Adipocyte (in vitro differentiated cells): ENCODE measurements around the gene FAM13B.

Source experiments
- DNase-seq: peaks from one replicate; pipeline ENCODE4 v3.0.0-alpha.2; 2015; ENCODE audit warnings: low read depth
- H3K27me3 ChIP-seq: replicated peaks from 2 replicates; pipeline ENCODE4 v1.7.0; 2013; ENCODE audit warnings: mild to moderate bottlenecking, low read length, moderate library complexity; ENCODE audit not compliant: control insufficient read depth, insufficient read depth
- H3K36me3 ChIP-seq: 2 replicates; pipeline ENCODE4 v1.7.0; 2013; ENCODE audit warnings: low read length, mild to moderate bottlenecking, moderate library complexity; ENCODE audit not compliant: control insufficient read depth, insufficient read depth, severe bottlenecking
- H3K4me1 ChIP-seq: 2 replicates; pipeline ENCODE4 v1.7.0; 2013; ENCODE audit warnings: mild to moderate bottlenecking, low read length, moderate library complexity; ENCODE audit not compliant: control insufficient read depth, insufficient read depth
- H3K4me3 ChIP-seq: 2 replicates; pipeline ENCODE4 v1.7.0; 2013; ENCODE audit warnings: mild to moderate bottlenecking, low read length, moderate library complexity
- H3K9ac ChIP-seq: 2 replicates; pipeline ENCODE4 v1.7.0; 2013; ENCODE audit warnings: mild to moderate bottlenecking, low read length, moderate library complexity
- H3K9me3 ChIP-seq: 2 replicates; pipeline ENCODE4 v1.7.0; 2013; ENCODE audit warnings: mild to moderate bottlenecking, low read length, moderate library complexity; ENCODE audit not compliant: control insufficient read depth

The FAM13B gene

DNA sequence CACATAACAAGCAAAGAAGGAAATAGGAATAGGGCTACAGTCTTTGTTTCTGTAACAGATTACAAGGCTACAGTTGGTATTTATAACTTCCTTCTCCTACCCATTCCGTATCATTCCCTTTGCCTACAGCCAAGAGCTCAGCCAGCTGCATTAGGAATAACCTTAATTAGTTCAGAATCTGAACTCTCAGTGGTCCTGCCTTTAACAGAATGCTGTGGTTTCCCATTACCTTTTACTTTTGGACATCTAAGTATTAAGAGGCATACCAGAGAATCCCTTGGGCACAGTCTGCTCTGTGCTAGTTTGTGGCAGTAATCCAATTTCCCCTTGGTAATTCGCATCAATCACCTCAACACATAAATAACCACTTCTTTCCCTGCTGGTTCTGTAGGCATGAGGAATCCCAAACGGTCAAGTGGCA, 99.4 kb downstream of the FAM13B start:
- H3K9ac ChIP-seq = no peak overlapping the region
- peak; percentile 14 for DNase-seq
- H3K36me3 ChIP-seq = peaks cover 25% of the 10 kb centered on the region
- H3K4me1 ChIP-seq = peaks cover 13% of the 10 kb centered on the region
- no peaks in the 10 kb centered on the region for H3K9me3 ChIP-seq
- no peak overlapping the region for H3K4me3 ChIP-seq
- no peaks in the 10 kb centered on the region for H3K27me3 ChIP-seq

DNA sequence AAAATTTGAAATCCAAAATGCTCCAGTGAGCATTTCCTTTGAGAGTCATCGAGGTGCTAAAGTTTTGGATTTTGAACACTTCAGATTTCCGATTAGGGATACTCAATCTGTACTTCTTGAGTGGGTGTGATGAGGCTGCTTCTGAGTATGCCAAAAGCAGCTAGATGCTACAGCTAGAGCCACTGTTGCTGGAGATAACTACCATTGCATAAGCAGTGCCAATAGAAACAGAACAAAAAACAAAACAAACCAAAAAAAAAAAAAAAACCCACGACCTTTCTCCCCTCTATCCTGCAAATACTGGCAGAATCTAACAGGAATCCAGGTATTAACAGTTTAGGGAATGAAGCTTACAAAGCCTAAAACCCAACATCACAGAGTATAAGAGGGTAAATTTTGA, 100.1 kb downstream of the FAM13B start:
- Histone ChIP-seq H3K27me3 (no peaks in the 10 kb centered on the region), H3K36me3 (peaks cover 25% of the 10 kb centered on the region), H3K4me3 (no peak overlapping the region), H3K9me3 (no peaks in the 10 kb centered on the region), H3K4me1 (peaks cover 13% of the 10 kb centered on the region), H3K9ac (no peak overlapping the region)
- DNase-seq = no peak

DNA sequence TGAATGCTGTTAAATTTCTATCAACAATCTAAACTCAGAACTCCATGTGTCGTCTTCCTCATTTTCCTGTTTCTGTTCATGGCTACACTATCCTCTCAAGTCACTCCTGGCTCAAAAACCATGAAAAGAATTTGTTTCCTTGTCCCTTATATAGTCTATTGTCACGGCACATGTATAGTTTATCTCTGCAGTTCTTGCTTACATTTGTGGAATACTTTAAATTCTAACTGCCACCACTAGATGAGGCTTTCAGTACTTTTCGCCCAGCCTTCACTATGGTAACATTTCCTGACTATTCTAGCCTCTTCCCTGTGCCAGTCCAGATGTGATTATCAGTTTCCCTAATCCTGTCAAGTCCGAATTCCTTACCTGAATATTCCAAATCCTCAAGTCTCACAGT, 109.0 kb downstream of the FAM13B start:
- Histone ChIP-seq H3K9me3 (no peaks in the 10 kb centered on the region), H3K4me1 (peaks cover 8% of the 10 kb centered on the region), H3K4me3 (no peak overlapping the region), H3K9ac (no peak overlapping the region), H3K27me3 (no peaks in the 10 kb centered on the region), H3K36me3 (peaks cover 19% of the 10 kb centered on the region)
- peak; percentile 42 for DNase-seq

DNA sequence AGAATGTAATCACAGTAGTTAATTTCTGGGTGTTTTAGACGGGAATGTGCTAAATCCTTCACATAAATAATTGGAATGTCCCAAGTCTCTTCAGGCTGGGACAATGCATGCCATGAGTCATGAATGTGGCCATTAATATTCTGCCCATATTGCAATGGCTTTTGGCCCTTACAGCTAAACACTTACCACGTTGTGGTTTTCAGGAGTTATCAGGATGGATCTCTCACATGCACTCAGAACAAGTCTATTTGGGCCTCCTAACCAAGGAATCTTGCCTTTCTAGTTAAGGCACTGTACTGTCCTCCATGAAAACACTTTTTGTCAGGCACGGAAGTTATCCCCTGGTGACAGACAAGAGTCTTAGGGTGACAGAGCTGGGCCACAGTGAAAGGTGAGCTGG, 110.9 kb downstream of the FAM13B start:
- H3K36me3 ChIP-seq = peaks cover 3% of the 10 kb centered on the region
- no peak for DNase-seq
- no peaks in the 10 kb centered on the region for H3K27me3 ChIP-seq
- no peak overlapping the region for H3K9ac ChIP-seq
- no peak overlapping the region for H3K4me3 ChIP-seq
- H3K4me1 ChIP-seq = peaks cover 8% of the 10 kb centered on the region
- H3K9me3 ChIP-seq = no peaks in the 10 kb centered on the region

DNA sequence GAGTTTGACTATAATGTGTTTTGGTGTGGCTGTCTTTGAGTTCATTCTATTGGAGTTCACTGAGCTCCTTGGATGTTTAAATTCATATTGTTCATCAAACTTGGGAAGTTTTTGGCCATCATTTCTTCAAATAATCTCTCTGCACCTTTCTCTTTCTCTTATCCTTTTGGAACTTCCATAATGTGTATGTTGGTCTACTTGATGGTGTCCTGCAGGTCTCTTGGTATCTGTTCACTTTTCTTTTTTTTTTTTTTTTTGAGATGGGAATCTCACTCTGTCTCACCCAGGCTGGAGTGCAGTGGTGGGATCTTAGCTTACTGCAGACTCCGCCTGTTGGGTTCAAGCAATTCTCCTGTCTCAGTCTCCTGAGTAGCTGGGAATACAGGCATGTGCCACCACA, 116.0 kb downstream of the FAM13B start:
- no peak overlapping the region for H3K9ac ChIP-seq
- DNase-seq = no peak
- no peak overlapping the region for H3K4me3 ChIP-seq
- H3K4me1 ChIP-seq = peaks cover 5% of the 10 kb centered on the region
- no peaks in the 10 kb centered on the region for H3K27me3 ChIP-seq
- peaks cover 10% of the 10 kb centered on the region for H3K9me3 ChIP-seq
- no peaks in the 10 kb centered on the region for H3K36me3 ChIP-seq

DNA sequence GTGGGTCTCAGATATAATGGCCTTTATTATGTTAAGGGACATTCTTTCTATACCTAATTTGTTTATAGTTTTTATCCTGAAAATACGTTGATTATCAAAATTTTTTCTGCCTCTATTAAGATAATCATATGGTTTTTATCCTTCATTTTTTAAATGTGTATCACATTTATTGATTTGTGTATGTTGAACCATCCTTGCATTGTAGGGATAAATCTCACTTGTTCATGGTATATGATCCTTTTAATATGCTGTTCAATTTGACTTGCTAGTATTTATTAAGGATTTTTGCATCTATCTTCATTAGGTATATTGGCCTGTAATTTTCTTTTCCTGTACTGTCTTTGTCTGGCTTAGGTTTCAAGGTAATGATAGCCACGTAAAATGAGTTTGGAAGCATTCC, 118.1 kb downstream of the FAM13B start:
- peaks cover 12% of the 10 kb centered on the region for H3K9me3 ChIP-seq
- no peaks in the 10 kb centered on the region for H3K4me1 ChIP-seq
- no peak overlapping the region for H3K4me3 ChIP-seq
- no peak for DNase-seq
- no peaks in the 10 kb centered on the region for H3K36me3 ChIP-seq
- no peak overlapping the region for H3K9ac ChIP-seq
- no peaks in the 10 kb centered on the region for H3K27me3 ChIP-seq

DNA sequence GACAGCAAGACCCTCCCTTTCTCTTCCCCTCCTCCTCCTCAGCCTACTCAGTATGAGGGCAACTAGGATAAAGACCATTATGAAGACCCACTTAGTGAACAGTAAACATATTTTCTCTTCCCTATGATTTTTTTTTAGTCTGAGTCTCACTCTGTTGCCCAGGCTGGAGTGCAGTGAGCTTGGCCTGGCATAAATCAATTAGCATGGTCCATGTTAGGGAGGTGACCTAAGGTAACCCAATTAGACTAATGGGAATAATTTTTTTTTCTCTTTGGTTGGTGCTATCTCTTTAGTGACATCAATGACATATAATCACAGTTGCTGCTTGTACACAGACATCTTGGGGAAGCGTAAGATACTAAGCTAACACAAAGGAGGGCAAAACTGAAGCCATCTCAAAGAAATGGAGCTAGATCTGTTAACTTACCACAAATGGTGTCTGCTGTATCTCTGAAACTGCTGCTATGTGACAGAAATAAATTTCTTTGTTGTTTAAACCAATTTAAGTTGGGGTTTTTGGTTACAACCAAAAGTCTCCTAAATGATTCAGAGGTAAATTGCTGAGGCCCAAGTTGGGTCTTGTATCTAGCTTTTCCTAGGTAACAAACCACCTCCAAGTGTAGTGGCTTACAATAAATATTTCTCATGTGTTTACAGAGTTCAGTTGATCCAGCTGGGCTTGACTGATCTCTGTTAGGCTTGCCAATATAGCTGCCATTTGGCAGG, 130.3 kb downstream of the FAM13B start:
- no peaks in the 10 kb centered on the region for H3K4me1 ChIP-seq
- H3K27me3 ChIP-seq = no peaks in the 10 kb centered on the region
- H3K9me3 ChIP-seq = no peaks in the 10 kb centered on the region
- no peak overlapping the region for H3K9ac ChIP-seq
- H3K36me3 ChIP-seq = no peaks in the 10 kb centered on the region
- no peak for DNase-seq
- H3K4me3 ChIP-seq = no peak overlapping the region

DNA sequence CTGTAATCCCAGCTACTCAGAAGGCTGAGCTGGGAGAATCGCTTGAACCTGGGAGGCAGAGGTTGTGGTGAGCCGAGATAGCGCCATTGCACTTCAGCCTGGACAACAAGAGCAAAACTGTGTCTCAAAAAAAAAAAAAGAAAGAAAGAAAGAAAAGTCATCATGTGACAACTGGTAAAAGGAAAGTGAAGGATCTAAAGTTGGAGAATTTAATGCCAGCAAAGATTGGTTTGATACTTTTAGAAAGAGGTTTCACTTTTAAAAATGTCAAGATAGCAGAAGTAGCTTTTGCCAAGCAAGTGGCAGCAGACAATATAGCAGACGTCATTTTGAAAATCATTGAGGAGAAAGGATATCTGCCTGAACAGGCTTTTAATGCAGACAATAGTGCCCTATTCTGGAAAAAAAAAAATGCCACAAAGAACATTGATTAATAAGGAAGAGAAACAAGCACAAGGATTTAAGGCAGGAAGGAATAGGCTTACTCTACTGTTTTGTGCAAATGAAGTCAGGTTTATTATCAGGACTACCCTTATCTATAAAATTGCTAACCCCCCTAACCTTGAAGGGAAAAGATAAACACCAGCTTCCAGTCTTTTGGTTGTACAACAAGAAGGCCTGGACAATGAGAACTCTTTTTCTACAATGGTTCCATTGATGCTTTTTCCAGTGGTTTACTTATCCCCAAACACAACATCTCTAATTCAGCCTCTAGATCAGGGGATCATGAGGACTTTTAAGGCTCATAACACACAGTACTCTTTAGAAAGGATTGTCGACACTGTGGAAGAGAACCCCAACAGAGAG, 131.7 kb downstream of the FAM13B start:
- Histone ChIP-seq H3K9ac (no peak overlapping the region), H3K9me3 (no peaks in the 10 kb centered on the region), H3K27me3 (no peaks in the 10 kb centered on the region), H3K4me1 (no peaks in the 10 kb centered on the region), H3K36me3 (no peaks in the 10 kb centered on the region), H3K4me3 (no peak overlapping the region)
- no peak for DNase-seq

DNA sequence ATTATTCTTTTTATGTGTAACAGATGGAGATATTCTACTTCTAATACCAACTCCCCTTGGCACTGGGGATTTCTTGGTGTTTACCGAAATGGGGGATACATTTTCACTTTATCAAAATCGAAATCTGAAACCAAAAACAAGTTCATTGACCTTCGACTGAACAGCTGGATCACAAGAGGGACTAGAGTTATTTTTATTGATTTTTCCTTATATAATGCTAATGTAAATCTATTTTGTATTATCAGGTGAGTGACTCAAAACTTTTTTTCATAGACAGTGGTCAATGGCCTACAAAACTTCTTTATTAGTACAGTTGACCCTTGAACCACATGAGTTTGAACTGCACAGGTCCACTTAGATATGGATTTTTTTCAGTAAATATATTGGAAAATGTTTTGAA, 133.4 kb downstream of the FAM13B start:
- H3K4me3 ChIP-seq = no peak overlapping the region
- H3K9ac ChIP-seq = no peak overlapping the region
- no peaks in the 10 kb centered on the region for H3K9me3 ChIP-seq
- H3K27me3 ChIP-seq = no peaks in the 10 kb centered on the region
- H3K4me1 ChIP-seq = no peaks in the 10 kb centered on the region
- H3K36me3 ChIP-seq = no peaks in the 10 kb centered on the region
- DNase-seq = no peak

DNA sequence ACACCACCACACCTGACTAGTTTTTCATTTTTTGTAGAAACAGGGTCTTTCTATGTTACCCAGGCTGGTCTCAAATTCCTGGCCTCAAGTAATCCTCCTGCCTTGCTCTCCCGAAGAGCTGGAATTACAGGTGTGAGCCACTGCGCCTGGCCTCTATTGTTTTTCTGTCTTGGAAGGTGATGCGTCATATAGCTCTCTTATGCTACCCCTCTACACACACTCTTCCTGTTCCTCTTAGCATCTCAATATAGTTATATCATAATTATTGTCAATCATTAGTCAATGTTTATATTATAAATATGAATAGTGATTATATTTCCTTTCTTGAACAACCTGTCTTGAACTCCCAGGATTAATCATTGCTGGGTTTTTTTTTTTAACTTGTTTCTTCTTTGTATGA, 136.3 kb downstream of the FAM13B start:
- H3K4me3 ChIP-seq = no peak overlapping the region
- DNase-seq = no peak
- no peaks in the 10 kb centered on the region for H3K9me3 ChIP-seq
- no peaks in the 10 kb centered on the region for H3K4me1 ChIP-seq
- no peak overlapping the region for H3K9ac ChIP-seq
- H3K36me3 ChIP-seq = no peaks in the 10 kb centered on the region
- H3K27me3 ChIP-seq = no peaks in the 10 kb centered on the region

DNA sequence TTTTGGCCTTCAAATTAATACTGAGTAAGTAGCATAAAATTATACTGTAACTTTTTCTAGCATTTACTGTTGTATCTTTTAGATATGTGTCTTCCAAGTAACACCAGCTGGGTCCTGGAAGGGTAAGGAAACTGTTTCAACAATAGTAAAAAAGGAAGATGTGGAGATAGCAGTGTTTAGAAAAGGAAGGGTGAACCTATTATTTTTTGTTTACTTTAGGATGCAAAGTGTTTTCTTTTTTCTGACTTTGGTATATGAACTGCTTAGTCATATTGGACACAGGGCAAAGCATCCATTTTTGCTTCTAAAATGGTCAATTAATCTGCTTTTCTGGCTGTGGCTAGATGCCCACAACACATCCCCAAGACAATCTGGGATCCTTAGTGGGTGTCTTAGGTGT, 138.3 kb downstream of the FAM13B start:
- no peak for DNase-seq
- H3K4me1 ChIP-seq = no peaks in the 10 kb centered on the region
- no peaks in the 10 kb centered on the region for H3K36me3 ChIP-seq
- no peak overlapping the region for H3K9ac ChIP-seq
- H3K27me3 ChIP-seq = no peaks in the 10 kb centered on the region
- H3K4me3 ChIP-seq = no peak overlapping the region
- no peaks in the 10 kb centered on the region for H3K9me3 ChIP-seq
